Stromal cell of bone marrow (primary cell): ENCODE results near the gene PSMB1.
"Not testable (repeated sequence)": the region's sequence is repeated elsewhere in the genome, so short reads cannot be mapped to it uniquely, and the experiment has no call there.

Source experiments
- DNase-seq: peaks from one replicate; pipeline ENCODE4 v3.0.0-alpha.2; 2012; ENCODE audit warnings: low read depth

The PSMB1 gene

DNA sequence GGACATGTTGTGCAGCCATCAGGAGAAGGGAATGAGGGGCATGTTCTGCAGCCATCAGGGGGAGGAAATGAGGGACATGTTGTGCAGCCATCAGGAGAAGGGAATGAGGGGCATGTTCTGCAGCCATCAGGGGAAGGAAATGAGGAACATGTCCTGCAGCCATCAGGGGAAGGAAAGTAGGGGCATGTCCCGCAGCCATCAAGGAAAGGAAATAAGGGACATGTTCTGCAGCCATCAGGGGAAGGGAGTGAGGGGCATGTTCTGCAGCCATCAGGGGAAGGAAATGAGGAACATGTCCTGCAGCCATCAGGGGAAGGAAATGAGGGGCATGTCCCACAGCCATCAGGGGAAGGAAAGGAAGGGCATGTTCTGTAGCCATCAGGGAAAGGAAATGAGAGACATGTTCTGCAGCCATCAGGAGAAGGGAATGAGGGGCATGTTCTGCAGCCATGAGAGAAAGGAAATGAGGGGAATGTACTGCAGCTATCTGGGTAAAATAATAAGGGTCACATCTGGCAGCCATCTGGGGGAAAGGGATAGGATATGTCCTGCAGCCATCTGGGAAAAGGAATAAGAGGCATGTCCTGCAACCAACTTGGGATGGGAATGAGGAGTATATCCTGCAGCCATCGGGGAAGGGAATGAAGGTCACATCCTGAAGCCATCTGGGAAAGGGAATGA, 50.2 kb downstream of the PSMB1 start:
- not testable (repeated sequence) for DNase-seq

GRCh38 chr6:170502268-170502667, 50.8 kb downstream of the PSMB1 start:
- DNase-seq, result not testable (repeated sequence)

GRCh38 chr6:170500955-170501590, 52.0 kb downstream of the PSMB1 start:
- DNase-seq, result no peak

- DNase-seq, result no peak
These were observed 55.2 kb downstream of the PSMB1 start for GRCh38 chr6:170497841-170498301.

DNA sequence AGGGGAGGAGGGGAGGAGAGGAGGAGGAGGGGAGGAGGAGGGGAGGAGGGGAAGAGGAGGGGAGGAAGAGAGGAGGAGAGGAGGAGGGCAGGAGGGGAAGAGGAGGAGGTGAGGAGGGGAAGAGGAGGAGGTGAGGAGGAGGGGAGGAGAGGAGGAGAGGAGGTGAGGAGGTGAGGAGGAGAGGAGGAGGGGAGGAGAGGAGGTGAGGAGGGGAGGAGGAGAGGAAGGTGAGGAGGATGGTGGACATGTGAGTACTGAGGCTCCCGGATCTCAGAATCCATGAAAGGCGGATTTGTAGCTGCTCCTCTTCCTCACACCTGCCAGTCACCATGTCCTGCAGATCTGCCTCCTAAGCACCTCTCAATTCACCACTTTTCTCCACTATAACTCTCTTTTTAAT, 59.8 kb downstream of the PSMB1 start:
- DNase-seq, result no peak

DNA sequence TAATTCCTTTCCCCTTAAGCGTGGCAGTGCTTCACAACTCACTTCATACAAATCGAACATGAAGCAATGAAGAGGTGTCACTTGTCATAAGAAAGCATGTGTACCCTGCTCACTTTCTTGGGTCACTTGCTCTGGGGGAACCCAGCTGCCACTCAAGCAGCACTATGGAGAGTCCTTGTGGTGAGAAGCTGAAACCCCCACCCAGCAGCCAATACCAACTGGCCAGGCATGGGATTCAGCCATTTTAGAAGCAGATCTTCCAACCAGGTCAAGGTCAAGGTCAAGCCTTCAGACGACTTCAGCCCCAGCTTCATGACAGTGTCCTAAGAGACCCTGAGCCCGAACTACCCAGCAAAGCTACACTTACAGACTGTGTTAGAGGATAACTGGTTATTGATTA, 62.8 kb downstream of the PSMB1 start:
- no peak for DNase-seq

DNA sequence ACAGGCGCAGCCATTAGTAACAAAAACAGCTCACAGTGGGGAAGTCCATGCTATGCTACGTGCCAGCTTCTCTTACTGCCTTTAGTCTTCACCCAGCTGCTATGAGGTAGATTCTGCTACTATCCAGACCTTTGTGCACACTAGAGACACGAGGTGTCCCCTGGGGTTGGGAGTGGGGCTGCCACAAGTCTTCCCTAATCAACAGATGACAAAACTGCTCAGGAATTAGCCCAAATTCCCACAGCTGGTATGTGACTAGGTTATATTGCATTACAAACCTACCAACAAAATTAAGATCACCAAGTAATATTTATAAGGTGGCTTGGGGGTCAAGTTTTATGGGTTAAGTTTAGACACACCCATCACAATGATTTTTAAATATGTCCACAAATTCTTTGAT, 63.3 kb downstream of the PSMB1 start:
- DNase-seq, result no peak

DNA sequence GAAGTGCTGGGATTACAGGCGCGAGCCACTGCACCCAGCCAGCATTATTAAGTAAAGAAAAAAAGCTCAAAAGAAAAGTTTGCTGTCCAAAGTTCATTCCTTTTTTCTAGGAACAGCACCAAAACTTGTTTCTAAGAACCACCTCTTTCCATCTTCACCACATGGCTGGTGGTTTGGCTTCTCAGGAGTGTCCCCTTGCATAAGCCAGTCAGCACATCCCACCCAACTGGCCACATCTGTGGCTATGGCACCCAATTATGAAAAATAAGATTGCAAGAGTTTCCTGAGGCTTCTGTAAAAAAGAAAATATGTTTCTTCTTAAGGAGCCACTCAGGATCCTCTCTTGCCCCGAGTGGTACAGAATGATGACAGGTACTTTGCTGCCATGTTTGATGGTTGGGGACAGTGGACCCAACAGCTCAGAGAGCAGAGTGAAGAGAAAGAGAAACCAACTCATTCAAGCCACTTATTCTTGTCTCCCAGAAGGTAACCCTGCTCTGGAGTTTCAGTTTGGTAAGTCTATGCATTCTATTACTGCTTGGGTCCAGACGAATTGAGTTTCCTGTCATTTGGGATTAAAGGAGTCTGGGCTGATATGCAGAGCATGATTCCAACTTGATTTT, 65.3 kb downstream of the PSMB1 start:
- DNase-seq, result no peak

DNA sequence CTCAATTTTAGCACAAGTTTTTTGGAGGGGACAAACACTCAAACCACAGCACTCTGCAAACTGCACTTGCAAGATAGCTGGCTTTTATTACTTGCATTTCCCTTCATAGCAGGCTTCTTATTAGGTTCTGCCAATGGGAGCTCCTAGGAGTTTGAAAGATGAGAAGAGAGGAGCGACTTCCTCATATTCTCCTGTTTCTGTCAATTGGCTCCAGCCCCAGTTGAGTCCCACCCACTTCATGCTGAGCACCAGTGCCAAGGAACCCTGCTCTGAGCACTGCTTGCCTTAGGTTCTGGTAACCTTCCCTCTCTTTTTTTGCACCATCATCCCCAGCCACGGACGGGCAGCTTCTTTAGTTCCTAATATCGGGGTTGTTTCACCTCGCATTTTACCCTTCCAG, 67.9 kb downstream of the PSMB1 start:
- DNase-seq, result peak; percentile 4
